Measurements from ENCODE around the gene GNAT1. TPM values are rescaled to one million over a fixed set of nuclear protein-coding genes. Genes with fewer than 3 reads are reported as not detected.

Gene GNAT1
- polyA plus RNA-seq, 1 donor from 2014 or later: not detected

DNA sequence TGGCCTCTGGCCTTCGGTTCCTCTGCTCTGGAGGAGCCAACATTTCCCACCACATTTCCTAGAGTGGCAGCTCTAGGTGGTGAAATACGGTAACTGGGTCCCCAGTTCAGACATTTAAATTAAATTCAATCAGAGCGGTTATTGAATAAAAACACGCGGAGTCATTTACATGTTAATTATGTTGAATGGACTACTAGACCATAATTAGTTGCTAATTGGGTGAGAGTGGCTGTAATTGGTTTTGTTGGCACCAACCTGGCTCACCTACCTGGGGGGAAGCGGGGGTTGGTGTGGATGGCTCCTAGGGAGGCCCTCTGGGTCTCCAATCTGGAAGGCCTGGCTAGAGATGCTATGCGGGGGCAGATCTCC, 23.6 kb upstream of the GNAT1 start:
- no peaks in the 10 kb centered on the region for H4K20me1 ChIP-seq (ENCODE audit: insufficient read depth)

DNA sequence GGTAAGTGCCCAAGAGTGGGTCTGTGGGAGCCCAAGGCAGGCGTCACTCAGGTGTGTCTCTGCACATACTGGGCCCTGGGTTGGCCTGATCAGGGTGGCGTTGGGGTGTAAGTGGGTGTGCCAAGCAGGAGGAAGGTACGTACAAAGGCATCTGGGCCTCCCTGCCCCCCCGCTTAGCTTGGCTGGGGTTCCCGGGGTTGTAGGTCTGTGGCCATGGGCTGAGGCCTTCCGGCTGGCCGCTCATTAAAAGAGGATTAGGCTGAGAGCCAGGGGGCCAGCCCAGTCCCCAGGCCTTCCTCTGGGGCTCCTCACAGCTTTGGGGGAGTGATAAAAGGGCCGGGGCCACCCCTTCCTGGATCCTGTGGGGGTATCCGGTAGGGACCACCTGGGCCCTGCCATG, 23.0 kb upstream of the GNAT1 start:
- Histone ChIP-seq H4K20me1 (ENCODE audit: insufficient read depth) (no peaks in the 10 kb centered on the region), H2AFZ (ENCODE audit: low read depth, low read length) (no peak overlapping the region), H3K9me3 (ENCODE audit: low read length) (no peaks in the 10 kb centered on the region), H3K79me2 (replicated peaks; ENCODE audit: insufficient read depth, low read length) (no peaks in the 10 kb centered on the region), H3K36me3 (ENCODE audit: insufficient read depth, low read length) (no peaks in the 10 kb centered on the region), H3K27me3 (ENCODE audit: insufficient read depth, low read depth, low read length) (no peaks in the 10 kb centered on the region), H3K9me2 (ENCODE audit: insufficient read depth, low read length) (no peaks in the 10 kb centered on the region), H3K4me2 (ENCODE audit: low read length) (no peak overlapping the region), H3K27ac (ENCODE audit: low read length) (no peak overlapping the region), H3K9ac (ENCODE audit: low read length) (no peak overlapping the region), H3F3A (ENCODE audit: insufficient read depth, low read length, poor library complexity, severe bottlenecking) (no peaks in the 10 kb centered on the region), H3K4me3 (ENCODE audit: low read length) (no peak overlapping the region)
- no peak for TF ChIP-seq CTCF (IDR thresholded peaks at IDR 0.05; ENCODE audit: poor library complexity, severe bottlenecking)
- no peak for TF ChIP-seq POLR2AphosphoS5 (IDR thresholded peaks at IDR 0.05)
- TF ChIP-seq SMC3 (conservative IDR thresholded peaks at IDR 0.05; ENCODE audit: poor library complexity): no peak
- TF ChIP-seq RAD21 (conservative IDR thresholded peaks at IDR 0.05): no peak
- no peak for TF ChIP-seq EZH2 (IDR thresholded peaks at IDR 0.05; ENCODE audit: borderline replicate concordance, insufficient read depth, low read length, poor library complexity, severe bottlenecking)
- TF ChIP-seq REST (IDR thresholded peaks at IDR 0.05; ENCODE audit: borderline replicate concordance): no peak
- TF ChIP-seq TAF1 (IDR thresholded peaks at IDR 0.05; ENCODE audit: low read depth): no peak
- no peak for TF ChIP-seq EP300 (conservative IDR thresholded peaks at IDR 0.05; ENCODE audit: poor library complexity, severe bottlenecking)
- TF ChIP-seq MXI1 (conservative IDR thresholded peaks at IDR 0.05; ENCODE audit: poor library complexity, severe bottlenecking): no peak

More for the DNA sequence above, 23.6 kb upstream of the GNAT1 start:
- no peaks in the 10 kb centered on the region for H3K27me3 ChIP-seq (ENCODE audit: insufficient read depth, low read depth, low read length)
- H3K36me3 ChIP-seq (ENCODE audit: insufficient read depth, low read length): no peaks in the 10 kb centered on the region
- H3K4me3 ChIP-seq (ENCODE audit: low read length): no peak overlapping the region
- H3K4me2 ChIP-seq (ENCODE audit: low read length): no peak overlapping the region
- H3K79me2 ChIP-seq (replicated peaks; ENCODE audit: insufficient read depth, low read length): no peaks in the 10 kb centered on the region
- no peak overlapping the region for H2AFZ ChIP-seq (ENCODE audit: low read depth, low read length)
- H3K9ac ChIP-seq (ENCODE audit: low read length): no peak overlapping the region
- no peaks in the 10 kb centered on the region for H3F3A ChIP-seq (ENCODE audit: insufficient read depth, low read length, poor library complexity, severe bottlenecking)
- H3K9me3 ChIP-seq (ENCODE audit: low read length): no peaks in the 10 kb centered on the region
- H3K9me2 ChIP-seq (ENCODE audit: insufficient read depth, low read length): no peaks in the 10 kb centered on the region
- no peak for TF ChIP-seq POLR2AphosphoS5 (IDR thresholded peaks at IDR 0.05)
- no peak for TF ChIP-seq TAF1 (IDR thresholded peaks at IDR 0.05; ENCODE audit: low read depth)
- TF ChIP-seq RAD21 (conservative IDR thresholded peaks at IDR 0.05): no peak
- TF ChIP-seq EP300 (conservative IDR thresholded peaks at IDR 0.05; ENCODE audit: poor library complexity, severe bottlenecking): no peak
- TF ChIP-seq SMC3 (conservative IDR thresholded peaks at IDR 0.05; ENCODE audit: poor library complexity): no peak
- H3K27ac ChIP-seq (ENCODE audit: low read length): no peak overlapping the region
